Measurements from ENCODE around the gene TMIE.

GRCh38 chr3:46699676-46700523, 1.3 kb upstream of the TMIE start:
- TF ChIP-seq POLR2AphosphoS5 (IDR thresholded peaks at IDR 0.05) (no peak), CTCF (IDR thresholded peaks at IDR 0.05; ENCODE audit: poor library complexity, severe bottlenecking) (no peak)
